HG03457 (cell line): ENCODE measurements around the gene FGD5.

Experiments
- ATAC-seq: cut with Tn5 transposase; IDR thresholded peaks from one replicate; pipeline ENCODE4 v1.9.1; 2021; ENCODE audit warnings: moderate number of reproducible peaks; ENCODE audit not compliant: unreplicated experiment

FGD5 gene

DNA sequence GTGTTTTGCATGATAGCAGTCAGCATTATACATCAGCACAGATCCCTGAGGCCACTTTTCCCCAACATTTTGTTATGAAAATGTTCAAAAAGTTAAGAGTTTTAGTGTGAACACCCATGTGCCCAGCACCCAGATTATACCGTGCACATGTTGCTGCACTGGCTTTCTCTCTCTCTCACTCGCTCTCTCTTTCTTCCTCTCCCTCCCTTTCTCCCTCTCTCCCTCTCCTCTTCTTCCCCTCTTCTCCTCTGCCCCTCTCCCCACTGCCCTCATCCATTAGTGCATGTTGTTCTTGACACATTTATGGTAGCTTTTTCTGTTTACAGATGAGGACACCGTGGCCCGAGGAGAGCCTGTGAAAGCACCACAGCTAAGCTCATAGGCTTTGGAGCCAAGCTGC, 7.3 kb downstream of the FGD5 start:
- ATAC-seq: no peak

DNA sequence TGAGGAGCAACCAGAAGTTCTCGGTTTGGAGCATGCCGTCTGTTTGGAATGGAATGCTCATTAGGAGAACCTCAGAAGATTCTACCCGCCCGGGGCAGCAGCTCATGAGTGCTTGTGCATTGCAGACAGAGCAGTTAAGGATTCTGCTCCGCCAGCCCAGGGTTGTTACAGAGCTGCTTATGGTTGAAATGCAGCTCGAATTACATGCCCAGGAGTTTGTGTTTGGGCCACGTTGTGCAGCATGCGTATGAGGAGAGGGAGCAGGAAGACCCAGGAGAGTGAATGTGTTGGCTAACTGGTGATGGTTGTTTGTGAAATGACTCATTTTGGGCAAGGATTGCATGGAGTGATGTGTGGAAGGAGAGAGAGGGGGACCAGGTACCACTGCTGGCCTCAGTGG, 9.0 kb downstream of the FGD5 start:
- no peak for ATAC-seq

DNA sequence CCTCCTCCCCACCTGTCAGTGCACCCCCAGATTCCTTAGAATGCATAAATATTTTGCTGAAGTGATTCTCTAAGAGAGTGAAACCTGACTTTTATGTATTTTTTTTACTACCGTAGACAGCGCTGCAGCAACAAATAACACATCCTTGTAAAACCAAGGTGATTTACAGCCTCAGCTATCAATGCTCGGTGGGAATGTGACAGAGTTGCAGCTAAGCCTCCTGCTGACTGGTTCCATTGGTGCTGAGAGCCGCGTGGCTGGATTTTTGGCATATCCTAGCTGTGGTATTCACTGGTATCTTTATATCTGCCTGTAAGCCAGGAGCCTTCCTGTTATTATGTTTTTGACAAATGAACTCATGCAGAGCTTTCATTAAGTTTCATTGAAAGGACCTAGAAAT, 11.0 kb downstream of the FGD5 start:
- no peak for ATAC-seq

DNA sequence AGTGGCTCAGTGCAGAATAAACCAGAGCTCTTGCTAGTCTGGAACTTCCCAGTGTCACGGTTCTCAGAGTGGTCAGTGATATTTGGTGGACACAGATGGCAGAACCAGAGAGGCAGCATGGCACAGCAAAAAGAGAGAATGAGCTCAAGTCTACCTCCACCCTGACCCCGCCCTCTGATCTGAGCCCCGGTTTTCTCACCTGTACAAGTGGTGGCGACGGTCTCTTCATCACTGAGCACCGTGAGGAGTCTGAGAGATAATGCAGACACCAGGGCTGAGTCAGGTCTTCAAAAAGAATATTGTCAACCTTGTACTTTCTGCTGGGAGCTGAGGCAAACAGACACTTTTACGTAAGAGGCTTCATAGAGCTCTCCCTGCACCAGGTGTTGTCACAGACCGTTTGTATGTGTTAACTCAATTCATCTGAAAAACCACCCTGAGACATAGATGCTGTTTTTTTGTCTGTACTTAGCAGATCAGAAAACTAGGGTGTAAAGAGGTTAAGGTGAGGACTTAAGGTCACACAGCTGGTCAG, 13.2 kb downstream of the FGD5 start:
- ATAC-seq: no peak

DNA sequence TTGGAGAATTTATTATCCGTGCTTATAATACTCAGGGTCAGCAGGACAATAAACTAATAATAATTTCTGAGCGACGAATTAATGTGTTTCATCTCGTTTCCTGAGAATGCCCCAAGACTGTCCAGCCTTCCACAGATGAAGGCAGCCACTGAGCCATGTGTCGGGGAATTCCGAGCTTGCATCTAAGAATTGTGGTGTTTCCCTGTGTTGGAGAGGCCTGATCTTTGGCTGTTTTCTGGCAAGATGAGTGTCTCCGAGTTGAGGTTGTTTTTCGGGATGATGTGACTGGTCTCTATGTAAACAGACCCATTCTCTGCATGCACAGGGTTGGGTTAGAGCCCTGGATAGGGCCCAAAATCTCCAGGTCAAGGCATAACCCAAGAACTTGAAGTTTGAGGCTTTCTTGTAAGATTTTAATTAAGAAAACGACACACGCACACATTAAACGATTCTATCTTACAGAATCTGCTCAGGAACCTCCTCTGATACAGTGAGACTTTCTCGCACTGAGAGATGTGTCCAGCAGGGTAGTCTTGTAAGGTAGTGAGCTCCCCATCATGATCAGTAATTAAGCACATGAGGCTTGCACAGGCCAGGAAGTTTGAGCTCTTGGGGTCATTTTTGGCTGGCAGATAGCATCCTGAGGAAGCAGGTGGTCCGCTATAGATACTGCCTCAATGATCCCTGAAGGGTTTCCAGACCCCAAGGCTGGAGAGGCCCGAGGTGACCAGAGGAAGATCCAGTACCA, 14.4 kb downstream of the FGD5 start:
- no peak for ATAC-seq

DNA sequence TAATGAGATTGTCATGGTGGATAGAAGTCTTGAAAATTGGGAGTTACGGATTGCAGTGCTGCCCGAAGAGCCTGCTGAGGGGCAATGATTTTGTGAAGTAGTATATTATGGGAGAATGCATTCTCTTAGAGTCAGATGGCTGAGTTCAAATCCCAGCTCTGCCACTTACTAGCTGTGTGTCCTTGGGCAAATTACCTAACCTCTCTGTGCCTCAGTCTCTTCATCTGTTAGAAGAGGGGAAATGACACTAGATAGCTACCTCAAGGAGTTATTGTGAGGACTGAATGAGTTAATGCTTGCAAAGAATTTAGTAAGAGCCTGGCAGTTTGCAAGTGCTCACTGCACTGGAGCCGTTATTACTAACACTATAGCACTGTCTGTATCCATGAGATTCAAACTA, 15.4 kb downstream of the FGD5 start:
- ATAC-seq: no peak

DNA sequence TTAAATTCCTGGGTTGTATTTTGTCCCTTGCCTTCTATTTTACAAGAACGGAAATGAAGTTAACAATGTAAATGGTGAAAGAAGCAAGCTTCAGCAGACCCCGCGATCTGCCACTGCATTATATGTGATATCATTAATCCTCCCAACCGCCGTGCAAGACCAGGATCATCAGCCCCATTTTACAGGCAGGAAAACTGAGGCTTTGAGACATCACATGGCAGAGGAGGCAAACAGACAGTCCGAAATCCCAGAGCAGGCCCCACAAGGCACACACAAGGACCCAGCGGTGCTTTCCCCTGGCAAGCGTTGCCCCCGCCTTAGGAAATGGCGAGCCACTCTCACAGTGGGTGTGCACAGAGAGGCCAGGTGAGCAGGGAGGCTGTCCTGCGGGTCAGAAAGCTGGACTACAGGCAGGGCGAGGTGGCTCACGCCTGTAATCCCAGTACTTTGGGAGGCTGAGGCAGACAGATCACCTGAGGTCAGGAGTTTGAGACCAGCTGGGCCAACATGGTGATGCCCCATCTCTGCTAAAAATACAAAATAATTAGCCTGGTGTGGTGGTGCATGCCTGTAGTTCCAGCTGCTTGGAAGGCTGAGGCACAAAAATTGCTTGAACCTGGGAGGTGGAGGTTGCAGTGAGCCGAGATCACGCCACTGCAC, 16.2 kb downstream of the FGD5 start:
- no peak for ATAC-seq

DNA sequence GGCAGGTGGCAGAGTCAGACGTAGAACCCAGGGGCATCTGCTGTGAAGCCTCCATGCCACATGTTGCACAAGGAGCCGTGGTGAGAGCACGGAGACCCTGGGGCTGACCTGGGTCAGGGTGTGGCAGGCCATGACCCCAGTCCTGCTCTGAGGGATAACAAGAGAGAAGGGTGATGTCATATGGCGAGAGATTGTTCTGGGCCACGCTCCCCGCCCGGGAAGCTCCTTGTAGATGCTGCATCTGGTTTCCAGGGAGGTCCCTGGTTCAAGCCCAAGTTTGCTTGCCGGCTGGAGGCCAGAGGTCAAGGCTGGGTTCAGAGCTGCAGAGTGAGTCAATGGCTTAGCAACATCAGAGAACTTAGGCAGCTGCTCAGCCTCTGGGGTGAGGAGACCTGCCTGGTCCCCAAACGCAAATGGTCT, 17.3 kb downstream of the FGD5 start:
- ATAC-seq: no peak

DNA sequence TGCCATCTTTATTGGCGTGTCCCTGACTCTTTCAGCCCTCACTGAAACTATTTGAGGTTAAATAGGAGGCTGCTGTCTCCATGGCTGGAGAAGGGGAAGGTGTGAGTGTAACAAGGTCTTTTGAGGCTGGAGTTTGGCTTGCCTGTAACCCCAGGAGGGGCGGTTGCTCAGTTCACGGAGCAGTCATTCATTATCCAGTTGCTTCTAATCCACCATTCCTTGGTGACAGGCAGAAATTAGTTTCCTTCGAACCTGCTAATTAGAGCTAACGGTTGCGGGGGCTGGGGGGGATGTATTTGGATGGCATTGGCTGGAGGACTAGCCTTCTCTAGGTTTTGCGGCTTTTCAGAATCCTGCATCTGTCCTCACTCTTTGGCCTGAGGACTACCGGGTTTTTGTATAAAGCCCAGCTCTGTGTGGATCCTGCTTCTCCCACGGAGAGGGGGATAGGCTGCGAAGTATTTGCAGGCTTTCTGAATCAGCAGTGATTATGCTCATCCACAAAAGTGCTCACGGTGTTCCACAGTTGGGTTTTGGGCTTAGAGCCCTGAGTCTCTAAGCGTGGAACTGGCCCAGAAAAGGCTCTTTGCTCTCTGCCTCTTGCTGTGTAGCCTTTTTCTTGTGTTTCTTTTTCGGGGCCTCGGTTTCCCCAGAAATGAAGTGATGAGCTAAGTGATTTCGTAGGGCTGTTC, 18.6 kb downstream of the FGD5 start:
- ATAC-seq: no peak

DNA sequence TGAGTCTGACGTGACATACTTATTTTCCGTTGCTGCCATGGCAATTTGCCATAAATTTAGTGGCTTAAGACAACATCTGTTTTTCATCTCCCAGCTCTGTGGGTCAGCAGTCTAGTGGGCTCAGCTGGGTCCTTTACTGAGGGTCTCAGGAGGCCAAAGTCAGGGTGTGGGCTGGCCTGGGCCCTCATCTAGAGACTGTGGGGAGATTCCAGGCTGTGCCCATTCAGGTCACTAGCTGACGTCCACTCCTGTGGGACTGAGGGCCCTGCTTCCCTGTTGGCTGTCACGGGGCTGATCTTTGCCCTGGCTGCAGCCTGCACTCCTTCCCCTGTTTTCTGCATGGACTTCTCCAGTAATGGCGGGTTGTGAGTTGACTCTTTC, 19.1 kb downstream of the FGD5 start:
- ATAC-seq: no peak

DNA sequence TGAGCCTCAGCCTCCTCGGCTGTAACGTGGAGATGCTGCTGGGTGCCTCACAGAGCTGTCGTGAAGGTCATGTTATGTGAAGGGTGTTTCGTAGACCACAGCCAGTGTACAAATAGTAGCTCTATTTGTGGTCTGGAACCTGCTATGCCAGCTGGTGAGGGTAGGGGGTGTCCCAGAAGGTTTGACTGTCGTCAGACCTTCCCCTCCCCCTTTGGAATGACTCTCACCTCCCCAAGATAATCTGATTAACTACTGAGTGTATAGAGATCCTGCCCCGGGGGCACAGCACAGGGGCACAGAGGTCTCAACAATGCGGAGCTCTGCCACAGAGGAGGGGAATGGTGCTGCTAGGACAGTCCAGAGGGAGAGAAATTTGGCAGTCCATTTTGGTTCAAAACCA, 20.5 kb downstream of the FGD5 start:
- ATAC-seq: no peak

DNA sequence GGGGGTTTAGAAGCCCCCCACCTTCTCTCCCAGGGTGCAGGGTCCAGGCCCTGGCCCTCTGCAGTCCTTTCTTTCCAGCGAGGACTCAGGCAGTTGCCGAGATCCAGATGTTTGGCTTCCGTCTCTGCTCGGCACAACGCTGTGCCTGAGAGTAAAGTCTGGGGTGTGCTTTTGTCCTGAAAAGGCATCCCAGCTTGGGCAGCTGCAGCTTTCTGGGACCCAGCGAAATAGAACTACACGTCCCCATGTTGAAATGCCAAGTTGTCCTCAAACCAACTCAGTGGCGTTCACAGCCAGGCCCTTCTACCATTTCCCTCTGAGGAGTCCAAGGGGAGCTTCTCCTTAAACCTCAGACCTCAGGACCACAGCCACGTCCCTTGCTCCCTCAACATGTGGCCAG, 23.1 kb downstream of the FGD5 start:
- no peak for ATAC-seq

DNA sequence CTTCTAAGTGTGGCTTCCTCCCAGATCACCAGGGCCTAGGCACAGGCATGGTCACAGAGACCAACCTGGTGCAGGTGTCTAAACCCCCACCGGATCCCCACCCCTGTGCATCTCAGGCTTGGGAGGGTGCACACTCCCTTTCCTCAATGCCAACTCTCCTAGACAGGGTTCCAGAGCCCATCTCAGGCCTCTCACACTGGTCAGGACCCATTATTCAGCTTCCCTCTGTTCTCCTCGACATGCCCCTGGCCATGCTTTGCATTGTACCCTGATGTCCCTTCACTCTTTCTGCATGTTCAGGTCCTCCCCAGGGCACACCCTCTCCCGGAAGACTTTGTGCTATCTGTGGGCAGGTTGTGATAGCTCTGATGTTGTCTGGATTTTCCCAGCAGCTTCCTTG, 23.5 kb downstream of the FGD5 start:
- ATAC-seq: no peak

DNA sequence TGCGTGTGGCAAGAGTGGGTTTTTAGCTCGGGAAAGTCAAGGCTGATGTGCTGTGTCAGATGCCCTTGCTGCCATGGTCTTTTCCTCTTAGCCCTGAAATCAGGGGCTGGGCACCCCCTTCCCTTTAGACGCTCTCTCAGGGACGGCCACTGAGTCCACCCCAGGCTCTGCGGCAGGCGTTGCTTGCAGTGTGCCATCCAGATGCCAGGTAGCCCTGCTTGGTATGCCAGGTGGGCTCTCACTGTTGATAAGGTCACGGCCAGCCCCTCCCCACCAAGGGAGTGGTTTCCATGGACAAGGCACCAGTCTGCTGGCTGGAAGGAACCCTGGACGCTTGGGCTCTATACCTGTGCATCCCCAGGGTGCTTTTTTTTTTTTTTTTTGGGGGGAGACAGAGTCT, 24.6 kb downstream of the FGD5 start:
- no peak for ATAC-seq

DNA sequence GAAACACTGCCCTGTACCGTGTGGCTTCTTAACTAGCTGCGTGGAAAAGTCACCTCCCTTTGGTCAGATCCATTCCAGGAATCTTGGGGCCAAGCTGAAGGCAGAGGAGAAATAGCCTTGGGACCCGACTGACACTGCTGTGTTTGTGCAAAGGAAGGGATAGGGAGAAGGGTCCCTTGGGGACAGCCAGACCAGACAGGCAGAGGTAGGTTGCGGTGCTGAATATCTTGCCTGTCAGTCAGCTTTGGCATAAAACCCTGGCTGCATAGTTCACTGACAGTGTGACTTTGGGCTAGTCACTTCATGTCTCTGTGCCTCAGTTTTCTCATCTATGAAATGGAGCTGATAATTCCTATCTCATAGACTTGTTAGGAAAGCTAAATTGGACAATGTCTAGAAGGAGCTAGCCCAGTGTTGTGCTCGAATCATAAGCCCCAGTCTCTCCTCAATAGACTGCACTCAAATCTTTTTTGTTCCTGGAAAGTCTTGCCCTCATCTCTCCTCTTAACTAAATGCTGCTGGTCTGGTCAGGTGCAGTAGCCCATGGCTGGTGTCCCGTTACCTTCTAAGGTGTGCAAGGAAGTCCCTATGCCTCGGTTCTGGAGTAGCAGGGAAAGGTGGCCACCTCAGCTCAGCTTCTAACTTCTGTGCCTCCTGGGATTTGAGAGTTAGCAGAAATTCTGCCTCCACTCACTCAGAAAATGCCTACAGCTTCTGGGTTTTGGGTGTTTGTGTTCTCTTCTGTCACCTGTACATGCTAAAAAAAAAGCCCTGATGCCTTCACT, 25.8 kb downstream of the FGD5 start:
- no peak for ATAC-seq

DNA sequence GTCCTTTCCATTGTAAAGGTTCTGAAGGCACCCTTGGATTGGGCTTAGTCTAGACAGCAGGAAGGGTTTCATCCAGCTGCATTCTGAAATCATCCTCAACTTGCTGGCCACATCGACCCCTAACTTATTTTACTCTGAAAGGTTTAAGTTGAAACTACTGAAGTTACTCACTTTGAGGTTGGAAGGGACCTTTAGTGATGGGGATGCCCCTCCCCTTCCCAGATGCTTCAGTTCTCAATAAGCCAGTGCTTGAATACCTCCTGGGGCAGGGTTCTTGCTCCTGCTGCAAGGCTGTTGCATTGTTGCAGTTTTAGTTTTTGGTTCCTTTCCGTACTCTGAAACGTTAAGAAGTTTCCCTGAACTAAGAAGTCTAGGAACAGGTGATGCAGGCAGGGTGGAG, 26.4 kb downstream of the FGD5 start:
- ATAC-seq: no peak

DNA sequence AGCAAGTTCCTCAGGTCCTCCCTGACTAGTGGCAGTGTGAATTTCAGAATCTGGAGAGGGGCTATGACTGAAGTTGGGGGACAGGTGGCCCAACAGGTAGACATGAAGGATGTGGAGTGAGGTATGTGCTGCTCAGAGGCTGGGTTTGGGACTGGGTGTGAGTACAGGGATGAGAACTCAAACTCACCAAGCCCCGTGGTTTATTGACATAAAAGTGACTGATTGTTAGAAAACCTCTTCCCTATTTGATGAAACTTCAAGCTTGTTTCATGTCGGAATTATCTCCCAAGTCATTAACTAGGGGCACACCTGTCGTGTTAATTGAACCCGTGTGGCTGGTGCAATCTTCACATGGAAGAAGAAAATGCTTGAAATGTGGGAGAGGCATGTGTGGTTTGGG, 27.1 kb downstream of the FGD5 start:
- ATAC-seq: no peak

DNA sequence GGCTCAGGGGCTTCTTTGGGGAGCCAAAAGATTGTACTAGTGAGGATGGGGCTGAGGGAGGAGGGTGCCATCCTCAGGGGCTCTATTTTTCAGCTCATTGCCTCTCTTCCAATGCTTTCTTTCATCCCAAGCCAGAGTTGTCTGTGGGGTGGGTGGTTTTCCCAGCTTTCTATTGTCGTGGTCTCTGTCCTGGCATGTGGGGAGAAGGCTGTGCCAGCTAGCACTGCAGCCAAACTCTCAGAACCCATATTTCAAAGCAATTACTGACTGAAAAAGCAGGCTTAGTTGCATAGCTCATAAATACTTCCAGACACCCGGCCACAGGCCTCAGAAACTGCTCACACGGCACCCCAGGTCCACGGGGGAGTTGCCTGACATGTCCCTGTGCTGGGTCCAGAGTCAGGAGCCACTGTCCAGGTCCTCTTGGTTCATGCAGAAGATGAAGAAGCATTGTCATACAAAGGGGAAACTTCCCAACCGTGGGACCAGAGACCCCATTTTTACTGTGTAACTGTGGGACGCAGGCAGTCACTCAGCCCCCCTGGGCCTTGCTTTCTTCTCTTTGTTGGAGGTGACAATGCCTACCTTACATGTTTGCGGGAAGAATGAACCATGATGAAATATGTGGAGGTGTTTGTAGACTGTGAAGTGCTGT, 27.6 kb downstream of the FGD5 start:
- no peak for ATAC-seq

DNA sequence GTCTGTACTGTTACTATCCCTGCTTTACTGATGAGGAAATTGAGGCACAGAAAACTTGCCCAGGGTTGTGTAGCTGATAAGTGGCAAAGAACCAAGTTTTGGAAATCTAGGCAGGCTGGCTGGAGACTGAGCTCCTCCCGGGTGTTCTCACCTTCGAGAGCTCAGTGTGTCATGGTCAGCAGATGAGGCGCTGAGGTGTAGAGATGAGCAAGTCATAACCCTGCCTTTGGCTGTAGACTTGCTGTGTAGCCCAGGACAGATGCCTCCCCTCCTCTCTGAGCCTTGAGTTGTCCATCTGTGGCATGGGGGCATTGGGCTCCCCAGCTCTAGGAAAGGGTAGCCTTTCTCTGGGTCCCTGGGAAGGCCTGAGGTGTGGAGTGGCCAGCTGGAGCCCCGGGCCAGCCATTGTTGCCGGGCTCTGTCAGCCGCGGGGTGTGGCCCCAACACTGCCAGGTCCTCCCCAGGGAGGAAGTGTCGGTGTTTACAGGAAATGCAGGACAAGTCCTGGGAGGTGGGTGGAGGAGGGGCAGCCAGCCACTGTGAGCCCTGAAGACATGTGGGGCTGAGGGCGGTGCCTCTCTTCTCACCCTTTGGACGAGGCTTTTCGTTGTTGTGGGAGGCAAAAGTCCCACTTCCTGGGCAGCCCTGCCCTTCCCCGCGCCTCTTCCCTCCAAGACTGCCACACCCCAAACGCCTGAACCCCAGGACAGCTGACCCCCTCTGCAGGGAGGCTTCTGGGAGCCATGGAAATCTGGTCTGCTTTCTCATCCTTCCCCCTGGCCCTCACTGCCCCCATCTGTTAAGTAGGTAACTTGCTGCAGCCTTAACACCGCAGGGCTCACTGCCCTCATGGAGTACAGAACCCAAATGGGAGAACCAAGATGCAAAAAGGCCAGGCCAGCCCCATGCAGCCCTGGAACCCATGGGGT, 29.1 kb downstream of the FGD5 start:
- no peak for ATAC-seq

DNA sequence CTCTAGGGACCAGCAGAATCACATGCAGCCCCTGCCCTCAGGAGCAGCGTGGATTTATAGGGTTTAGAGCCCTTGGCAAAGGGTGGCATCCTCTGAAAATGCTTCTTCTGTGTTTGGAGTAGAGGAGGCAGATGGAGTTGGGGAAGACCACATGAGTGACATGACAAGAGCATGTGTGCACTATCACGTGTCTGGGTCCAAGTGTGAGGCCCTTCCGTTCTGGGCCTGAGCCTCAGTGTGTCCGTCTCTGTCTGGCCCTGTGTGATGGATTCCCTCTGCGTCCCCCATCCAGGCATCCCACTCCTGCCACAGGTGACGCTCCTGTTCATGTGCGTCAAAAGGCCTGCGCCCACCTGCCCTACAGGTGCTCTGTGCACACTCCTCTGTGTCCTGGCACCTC, 30.1 kb downstream of the FGD5 start:
- no peak for ATAC-seq
